Stomach (tissue), 9 donors: ENCODE data around the gene PICK1. TPM values are rescaled to one million over a fixed set of nuclear protein-coding genes. Genes with fewer than 3 reads are reported as not detected.

Experiments
- DNase-seq, 2 donors: peaks; one replicate each; pipeline versions ENCODE4 v3.0.0 to v3.0.0-alpha.2; 2013 to 2019
- H3K27ac ChIP-seq, 5 donors: fragments of 200-600 bp in 4 of 5; sonication (generic) in 4 of 5; one replicate each; pipeline ENCODE4 v1.5.1; 2013 to 2019; ENCODE audit warnings: mild to moderate bottlenecking in 1 of 5, moderate library complexity in 1 of 5
- H3K27me3 ChIP-seq, 3 donors: fragments of 200-600 bp; sonication (generic); one replicate each; pipeline ENCODE4 v1.5.1; 2017 to 2019; ENCODE audit warnings: mixed run types in 1 of 3
- H3K36me3 ChIP-seq, 4 donors: fragments of 200-600 bp; sonication (generic); 1 replicate in 3 of 4; 2 replicates in 1 of 4; pipeline ENCODE4 v1.5.1; 2016 to 2019
- H3K4me1 ChIP-seq, 4 donors: fragments of 200-600 bp; sonication (generic); one replicate each; pipeline ENCODE4 v1.5.1; 2016 to 2019
- H3K4me3 ChIP-seq, 4 donors: fragments of 200-600 bp; sonication (generic) in 3 of 4; one replicate each; pipeline ENCODE4 v1.5.1; 2016 to 2019; ENCODE audit warnings: mild to moderate bottlenecking in 1 of 4
- H3K9me3 ChIP-seq, 4 donors: fragments of 200-600 bp; sonication (generic); one replicate each; pipeline ENCODE4 v1.5.1; 2016 to 2019
- EP300 ChIP-seq: sonication (generic); formaldehyde crosslinking; IDR thresholded peaks from one replicate; pipeline ENCODE4 v1.6.1; 2017; ENCODE audit warnings: antibody characterized with exemption
- POLR2A ChIP-seq, 4 donors: fragments of 450-650 bp; IDR thresholded peaks; one replicate each; pipeline ENCODE4 v1.6.1; 2016; ENCODE audit warnings: antibody characterized with exemption in 4 of 4, control low read depth in 2 of 4, mild to moderate bottlenecking in 1 of 4, moderate library complexity in 1 of 4
- POLR2AphosphoS5 ChIP-seq, 3 donors: sonication (generic); formaldehyde crosslinking; IDR thresholded peaks; one replicate each; pipeline ENCODE4 v1.6.1; 2016; ENCODE audit warnings: antibody characterized with exemption in 3 of 3
- WGBS, 5 donors: extraction: QIAGEN DNeasy Blood & Tissue Kit in 3 of 5; methylation state at CpG; one replicate each; pipeline versions ENCODE4 v1.1.5 to v1.1.7; 2013 to 2018; 5-methylcytosine and 5-hydroxymethylcytosine counted together
- intact Hi-C: fragments of 100-400 bp; cut with DNase I; formaldehyde crosslinking; loops from one replicate; pipeline ENCODE4 v1.15.1; 2023; ENCODE audit warnings: low total_unique reads
- polyA plus RNA-seq, 3 donors: library from polyadenylated mRNA; stranded (reverse); fragments of 200-250 nt; gene quantifications; one replicate each; pipeline ENCODE4 v1.2.3, GENCODE V29; 2013
- total RNA-seq, 5 donors: library from RNA; depleted of rRNA; stranded (reverse); fragments of >200 nt; gene quantifications; one replicate each; pipeline versions ENCODE4 v1.1.0 to v1.2.3, GENCODE V29; 2014 to 2016
- TF ChIP-seq, protein P1 (sequence below), 7 experiments: fragments of 450-650 bp in 4 of 7; fragments of 200-600 bp in 3 of 7; sonication (generic) in 3 of 7; IDR thresholded peaks; one replicate each; pipeline ENCODE4 v1.5.1; 2016 to 2019; ENCODE audit warnings: antibody characterized with exemption in 7 of 7, control low read depth in 2 of 7, mild to moderate bottlenecking in 1 of 7
- donor health status: healthy with polysubstance abuse.
- donor health status: Bipolar disorder and iron deficiency.
- donor health status: healthy.

PICK1 gene
- total and polyA plus RNA-seq, 8 donors, result 20.7 to 44.3 (median 27.0) TPM

DNA sequence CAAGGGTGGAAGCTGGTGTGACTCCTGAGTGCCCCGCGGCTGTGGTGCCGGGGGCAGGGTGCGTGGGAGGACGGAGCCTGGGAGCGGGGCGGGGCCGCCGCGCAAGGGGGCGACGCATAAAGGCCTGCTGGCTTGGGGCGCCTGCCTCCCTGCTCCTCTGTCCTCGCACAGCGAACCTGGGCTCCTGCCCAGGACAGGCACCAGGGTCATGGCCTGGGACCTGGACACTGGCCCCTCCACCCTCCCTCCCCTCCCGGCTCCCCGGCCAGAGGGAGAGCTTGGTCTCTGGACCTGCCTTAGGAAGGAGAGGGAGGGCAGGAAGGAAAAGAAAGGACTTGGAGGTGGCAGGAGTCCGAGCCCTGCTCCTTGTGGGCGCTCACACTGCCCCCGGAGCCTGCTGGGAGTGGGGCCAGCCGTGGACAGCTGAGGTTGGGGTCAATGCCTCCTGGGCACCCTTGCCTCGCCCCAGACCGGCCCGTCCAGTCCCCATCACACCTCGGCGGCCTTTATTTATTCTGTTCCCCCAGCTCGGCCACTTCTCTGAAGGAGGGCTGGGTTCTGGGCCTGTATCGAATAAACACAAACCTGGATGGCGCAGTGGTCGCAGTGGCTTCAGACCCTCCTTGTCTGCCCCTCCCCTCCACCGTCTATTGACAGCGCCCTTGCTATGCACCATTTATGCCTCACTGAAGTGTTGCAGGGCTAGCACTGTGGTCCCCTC, 18.1 kb downstream of the PICK1 start:
- intact Hi-C loops, result no loop called here
- no peaks in the 10 kb centered on the region for H3K9me3 ChIP-seq
- peaks cover 0 to 3% (median 0%) of the 10 kb centered on the region in 4 donors for H3K4me1 ChIP-seq
- TF ChIP-seq, protein P1, sequence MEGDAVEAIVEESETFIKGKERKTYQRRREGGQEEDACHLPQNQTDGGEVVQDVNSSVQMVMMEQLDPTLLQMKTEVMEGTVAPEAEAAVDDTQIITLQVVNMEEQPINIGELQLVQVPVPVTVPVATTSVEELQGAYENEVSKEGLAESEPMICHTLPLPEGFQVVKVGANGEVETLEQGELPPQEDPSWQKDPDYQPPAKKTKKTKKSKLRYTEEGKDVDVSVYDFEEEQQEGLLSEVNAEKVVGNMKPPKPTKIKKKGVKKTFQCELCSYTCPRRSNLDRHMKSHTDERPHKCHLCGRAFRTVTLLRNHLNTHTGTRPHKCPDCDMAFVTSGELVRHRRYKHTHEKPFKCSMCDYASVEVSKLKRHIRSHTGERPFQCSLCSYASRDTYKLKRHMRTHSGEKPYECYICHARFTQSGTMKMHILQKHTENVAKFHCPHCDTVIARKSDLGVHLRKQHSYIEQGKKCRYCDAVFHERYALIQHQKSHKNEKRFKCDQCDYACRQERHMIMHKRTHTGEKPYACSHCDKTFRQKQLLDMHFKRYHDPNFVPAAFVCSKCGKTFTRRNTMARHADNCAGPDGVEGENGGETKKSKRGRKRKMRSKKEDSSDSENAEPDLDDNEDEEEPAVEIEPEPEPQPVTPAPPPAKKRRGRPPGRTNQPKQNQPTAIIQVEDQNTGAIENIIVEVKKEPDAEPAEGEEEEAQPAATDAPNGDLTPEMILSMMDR (IDR thresholded peaks at IDR 0.05), result no peak
- no peak for TF ChIP-seq EP300
- no peak for TF ChIP-seq POLR2A (IDR thresholded peaks at IDR 0.05)
- TF ChIP-seq POLR2AphosphoS5 (IDR thresholded peaks at IDR 0.05), result no peak
- DNase-seq, result no peak
- H3K27ac ChIP-seq, result no peak overlapping the region
- peaks cover 19 to 62% (median 61%) of the 10 kb centered on the region in 4 donors for H3K36me3 ChIP-seq
- H3K27me3 ChIP-seq, result peaks cover 0 to 3% (median 0%) of the 10 kb centered on the region in 3 donors
- WGBS, 5 donors, result 87 to 92% (median 88%) methylated on average over 25 to 32 of the region's 32 CpGs
- no peak overlapping the region for H3K4me3 ChIP-seq

DNA sequence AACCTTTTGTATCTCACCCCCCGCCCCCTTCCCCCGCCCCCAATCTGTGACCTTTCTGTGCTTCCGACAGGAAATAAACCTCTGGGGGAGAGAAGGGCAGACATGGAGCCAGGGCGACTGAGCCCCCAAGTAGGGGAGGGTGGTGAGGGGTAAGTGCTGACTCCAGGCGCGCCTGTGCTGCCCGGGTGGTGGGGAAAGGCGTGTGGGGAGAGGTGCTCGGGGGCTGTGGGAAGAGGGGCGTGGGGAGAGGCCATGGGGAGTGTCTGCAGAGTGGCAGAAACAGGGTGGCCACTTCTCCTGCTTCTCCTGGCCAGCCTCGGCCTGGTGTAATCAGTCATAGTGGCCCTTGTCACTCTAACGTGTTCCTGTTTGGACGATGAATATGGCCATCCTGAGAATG, 18.8 kb downstream of the PICK1 start:
- peaks cover 19 to 56% (median 54%) of the 10 kb centered on the region in 4 donors for H3K36me3 ChIP-seq
- H3K9me3 ChIP-seq, result no peaks in the 10 kb centered on the region
- H3K27ac ChIP-seq, result no peak overlapping the region
- H3K27me3 ChIP-seq, result peaks cover 0 to 10% (median 4%) of the 10 kb centered on the region in 3 donors
- peaks cover 5 to 8% (median 6%) of the 10 kb centered on the region in 4 donors for H3K4me1 ChIP-seq
- no peak for TF ChIP-seq EP300
- WGBS, 5 donors, result 83 to 89% (median 88%) methylated on average over 12 to 13 of the region's 13 CpGs
- intact Hi-C loops, result no loop called here
- DNase-seq, result no peak
- no peak overlapping the region for H3K4me3 ChIP-seq

DNA sequence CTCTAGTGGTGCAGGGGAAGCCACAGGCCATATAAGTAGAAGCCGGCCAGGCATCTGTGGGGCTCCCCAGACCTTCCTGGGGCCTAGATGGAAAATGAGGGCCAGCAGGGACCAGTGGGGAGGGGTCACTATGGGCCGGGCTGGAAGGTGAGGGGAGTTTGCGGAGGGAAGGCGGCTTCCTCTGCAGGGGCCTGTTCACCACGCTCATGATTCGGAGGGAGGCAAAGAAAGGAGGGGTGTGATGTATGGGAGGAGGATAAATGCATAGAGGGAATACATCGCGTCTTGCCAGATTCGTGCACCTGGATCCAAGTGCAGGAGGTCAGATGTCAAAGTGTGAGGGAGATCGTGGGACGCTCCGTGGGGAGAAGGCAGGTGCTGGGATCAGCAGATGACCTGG, 19.9 kb downstream of the PICK1 start:
- H3K36me3 ChIP-seq, result peaks cover 13 to 44% (median 43%) of the 10 kb centered on the region in 4 donors
- no peak overlapping the region for H3K27ac ChIP-seq
- H3K9me3 ChIP-seq, result no peaks in the 10 kb centered on the region
- WGBS, 5 donors, result 72 to 82% (median 75%) methylated on average over 12 of the region's 12 CpGs
- peaks cover 0 to 21% (median 14%) of the 10 kb centered on the region in 3 donors for H3K27me3 ChIP-seq
- peaks cover 16 to 19% (median 18%) of the 10 kb centered on the region in 4 donors for H3K4me1 ChIP-seq
- TF ChIP-seq POLR2A (IDR thresholded peaks at IDR 0.05) (no peak), POLR2AphosphoS5 (IDR thresholded peaks at IDR 0.05) (no peak), EP300 (no peak)
- TF ChIP-seq, protein P1 (IDR thresholded peaks at IDR 0.05), result no peak
- no peak overlapping the region for H3K4me3 ChIP-seq
- no peak for DNase-seq
- intact Hi-C loops, result no loop called here

DNA sequence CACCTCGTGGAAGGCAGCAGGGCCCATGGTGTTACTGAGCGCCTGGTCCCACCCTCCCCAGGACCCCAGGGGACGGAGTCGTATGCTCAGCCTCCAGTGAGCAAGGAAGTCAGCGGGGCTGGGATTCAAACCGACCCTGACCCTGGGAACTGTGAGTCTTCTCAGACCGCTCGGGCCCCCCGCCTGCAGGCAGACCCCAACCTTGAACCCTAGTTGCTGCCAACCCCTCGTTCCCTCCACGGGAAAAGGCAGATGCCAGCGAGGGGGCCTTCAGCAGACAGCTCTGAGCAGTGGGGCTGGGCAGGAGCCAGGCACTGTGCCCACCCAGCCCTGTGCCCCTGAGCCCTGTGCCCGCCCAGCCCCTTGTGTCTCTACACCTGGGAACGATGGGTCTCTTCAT, 20.4 kb downstream of the PICK1 start:
- Histone ChIP-seq H3K4me3 (no peak overlapping the region), H3K27ac (no peak overlapping the region), H3K27me3 (peaks cover 0 to 26% (median 19%) of the 10 kb centered on the region in 3 donors), H3K9me3 (no peaks in the 10 kb centered on the region), H3K4me1 (peaks cover 21 to 24% (median 23%) of the 10 kb centered on the region in 4 donors), H3K36me3 (peaks cover 10 to 39% (median 38%) of the 10 kb centered on the region in 4 donors)
- no peak for DNase-seq
- intact Hi-C loops, result no loop called here
- TF ChIP-seq, protein P1 (IDR thresholded peaks at IDR 0.05), result no peak
- TF ChIP-seq POLR2A (IDR thresholded peaks at IDR 0.05), result no peak
- TF ChIP-seq EP300, result no peak
- no peak for TF ChIP-seq POLR2AphosphoS5 (IDR thresholded peaks at IDR 0.05)
- 69 to 86% (median 79%) methylated on average over 12 to 14 of the region's 14 CpGs for WGBS, 5 donors
